ENCODE measurements around the gene COL6A3. TPM values are rescaled to one million over a fixed set of nuclear protein-coding genes. Genes with fewer than 3 reads are reported as not detected.

Gene COL6A3
- total and polyA plus RNA-seq, 2 of the 13 experiments (the other 11 are each of a cell fraction or from before 2014, with no cell fraction given): 0.03 TPM; not detected in 1

GRCh38 chr2:237315170-237315828 is 98.7 kb downstream of the COL6A3 start (continued):
- TF ChIP-seq, protein P1, sequence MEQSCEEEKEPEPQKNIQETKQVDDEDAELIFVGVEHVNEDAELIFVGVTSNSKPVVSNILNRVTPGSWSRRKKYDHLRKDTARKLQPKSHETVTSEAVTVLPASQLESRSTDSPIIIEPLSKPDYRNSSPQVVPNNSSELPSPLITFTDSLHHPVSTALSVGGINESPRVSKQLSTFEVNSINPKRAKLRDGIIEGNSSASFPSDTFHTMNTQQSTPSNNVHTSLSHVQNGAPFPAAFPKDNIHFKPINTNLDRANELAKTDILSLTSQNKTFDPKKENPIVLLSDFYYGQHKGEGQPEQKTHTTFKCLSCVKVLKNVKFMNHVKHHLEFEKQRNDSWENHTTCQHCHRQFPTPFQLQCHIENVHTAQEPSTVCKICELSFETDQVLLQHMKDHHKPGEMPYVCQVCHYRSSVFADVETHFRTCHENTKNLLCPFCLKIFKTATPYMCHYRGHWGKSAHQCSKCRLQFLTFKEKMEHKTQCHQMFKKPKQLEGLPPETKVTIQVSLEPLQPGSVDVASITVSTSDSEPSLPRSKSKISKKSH (CRISPR knock-in tag; IDR thresholded peaks at IDR 0.05; ENCODE audit: borderline replicate concordance): no peak
- no peak for TF ChIP-seq MAF1 (CRISPR knock-in tag; IDR thresholded peaks at IDR 0.05; ENCODE audit: borderline replicate concordance)
- no peak for TF ChIP-seq EZH2 (conservative IDR thresholded peaks at IDR 0.05; ENCODE audit: low read depth, low read length)
- TF ChIP-seq, protein P2, sequence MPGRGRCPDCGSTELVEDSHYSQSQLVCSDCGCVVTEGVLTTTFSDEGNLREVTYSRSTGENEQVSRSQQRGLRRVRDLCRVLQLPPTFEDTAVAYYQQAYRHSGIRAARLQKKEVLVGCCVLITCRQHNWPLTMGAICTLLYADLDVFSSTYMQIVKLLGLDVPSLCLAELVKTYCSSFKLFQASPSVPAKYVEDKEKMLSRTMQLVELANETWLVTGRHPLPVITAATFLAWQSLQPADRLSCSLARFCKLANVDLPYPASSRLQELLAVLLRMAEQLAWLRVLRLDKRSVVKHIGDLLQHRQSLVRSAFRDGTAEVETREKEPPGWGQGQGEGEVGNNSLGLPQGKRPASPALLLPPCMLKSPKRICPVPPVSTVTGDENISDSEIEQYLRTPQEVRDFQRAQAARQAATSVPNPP (CRISPR knock-in tag; IDR thresholded peaks at IDR 0.05): no peak
- TF ChIP-seq IKZF1 (IDR thresholded peaks at IDR 0.05): no peak
- no peak for TF ChIP-seq KMT2A (CRISPR knock-in tag; IDR thresholded peaks at IDR 0.05)
- no peak for TF ChIP-seq ZSCAN12 (CRISPR knock-in tag; IDR thresholded peaks at IDR 0.05)
- TF ChIP-seq ZNF510 (CRISPR knock-in tag; IDR thresholded peaks at IDR 0.05; ENCODE audit: low read depth): no peak
- peak; percentile 97 for TF ChIP-seq PRDM15 (CRISPR knock-in tag; IDR thresholded peaks at IDR 0.05)
- no peak for TF ChIP-seq ZNF780A (CRISPR knock-in tag; IDR thresholded peaks at IDR 0.05)
- TF ChIP-seq, protein P3, sequence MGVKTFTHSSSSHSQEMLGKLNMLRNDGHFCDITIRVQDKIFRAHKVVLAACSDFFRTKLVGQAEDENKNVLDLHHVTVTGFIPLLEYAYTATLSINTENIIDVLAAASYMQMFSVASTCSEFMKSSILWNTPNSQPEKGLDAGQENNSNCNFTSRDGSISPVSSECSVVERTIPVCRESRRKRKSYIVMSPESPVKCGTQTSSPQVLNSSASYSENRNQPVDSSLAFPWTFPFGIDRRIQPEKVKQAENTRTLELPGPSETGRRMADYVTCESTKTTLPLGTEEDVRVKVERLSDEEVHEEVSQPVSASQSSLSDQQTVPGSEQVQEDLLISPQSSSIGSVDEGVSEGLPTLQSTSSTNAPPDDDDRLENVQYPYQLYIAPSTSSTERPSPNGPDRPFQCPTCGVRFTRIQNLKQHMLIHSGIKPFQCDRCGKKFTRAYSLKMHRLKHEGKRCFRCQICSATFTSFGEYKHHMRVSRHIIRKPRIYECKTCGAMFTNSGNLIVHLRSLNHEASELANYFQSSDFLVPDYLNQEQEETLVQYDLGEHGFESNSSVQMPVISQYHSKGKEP (CRISPR knock-in tag; IDR thresholded peaks at IDR 0.05): no peak
- TF ChIP-seq, protein P4, sequence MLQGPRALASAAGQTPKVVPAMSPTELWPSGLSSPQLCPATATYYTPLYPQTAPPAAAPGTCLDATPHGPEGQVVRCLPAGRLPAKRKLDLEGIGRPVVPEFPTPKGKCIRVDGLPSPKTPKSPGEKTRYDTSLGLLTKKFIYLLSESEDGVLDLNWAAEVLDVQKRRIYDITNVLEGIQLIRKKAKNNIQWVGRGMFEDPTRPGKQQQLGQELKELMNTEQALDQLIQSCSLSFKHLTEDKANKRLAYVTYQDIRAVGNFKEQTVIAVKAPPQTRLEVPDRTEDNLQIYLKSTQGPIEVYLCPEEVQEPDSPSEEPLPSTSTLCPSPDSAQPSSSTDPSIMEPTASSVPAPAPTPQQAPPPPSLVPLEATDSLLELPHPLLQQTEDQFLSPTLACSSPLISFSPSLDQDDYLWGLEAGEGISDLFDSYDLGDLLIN (CRISPR knock-in tag; IDR thresholded peaks at IDR 0.05; ENCODE audit: borderline replicate concordance): no peak
- TF ChIP-seq, protein P5, sequence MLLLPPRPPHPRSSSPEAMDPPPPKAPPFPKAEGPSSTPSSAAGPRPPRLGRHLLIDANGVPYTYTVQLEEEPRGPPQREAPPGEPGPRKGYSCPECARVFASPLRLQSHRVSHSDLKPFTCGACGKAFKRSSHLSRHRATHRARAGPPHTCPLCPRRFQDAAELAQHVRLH (CRISPR knock-in tag; IDR thresholded peaks at IDR 0.05; ENCODE audit: borderline replicate concordance, low read depth): no peak
- TF ChIP-seq SRF (IDR thresholded peaks at IDR 0.05; ENCODE audit: low read depth, low read length): peak; percentile 99
- TF ChIP-seq TCF12 (IDR thresholded peaks at IDR 0.05): no peak
- no peak for TF ChIP-seq TCF12 (CRISPR knock-in tag; IDR thresholded peaks at IDR 0.05)
- TF ChIP-seq, protein P6, sequence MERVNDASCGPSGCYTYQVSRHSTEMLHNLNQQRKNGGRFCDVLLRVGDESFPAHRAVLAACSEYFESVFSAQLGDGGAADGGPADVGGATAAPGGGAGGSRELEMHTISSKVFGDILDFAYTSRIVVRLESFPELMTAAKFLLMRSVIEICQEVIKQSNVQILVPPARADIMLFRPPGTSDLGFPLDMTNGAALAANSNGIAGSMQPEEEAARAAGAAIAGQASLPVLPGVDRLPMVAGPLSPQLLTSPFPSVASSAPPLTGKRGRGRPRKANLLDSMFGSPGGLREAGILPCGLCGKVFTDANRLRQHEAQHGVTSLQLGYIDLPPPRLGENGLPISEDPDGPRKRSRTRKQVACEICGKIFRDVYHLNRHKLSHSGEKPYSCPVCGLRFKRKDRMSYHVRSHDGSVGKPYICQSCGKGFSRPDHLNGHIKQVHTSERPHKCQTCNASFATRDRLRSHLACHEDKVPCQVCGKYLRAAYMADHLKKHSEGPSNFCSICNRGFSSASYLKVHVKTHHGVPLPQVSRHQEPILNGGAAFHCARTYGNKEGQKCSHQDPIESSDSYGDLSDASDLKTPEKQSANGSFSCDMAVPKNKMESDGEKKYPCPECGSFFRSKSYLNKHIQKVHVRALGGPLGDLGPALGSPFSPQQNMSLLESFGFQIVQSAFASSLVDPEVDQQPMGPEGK (CRISPR knock-in tag; IDR thresholded peaks at IDR 0.05): no peak
- no peak for TF ChIP-seq MLLT10 (CRISPR knock-in tag; IDR thresholded peaks at IDR 0.05)

Data from HepG2 (cell line).